Endodermal cell (in vitro differentiated cells): Measurements from ENCODE around the gene BPHL. TPM values are rescaled to one million over a fixed set of nuclear protein-coding genes. Genes with fewer than 3 reads are reported as not detected.

ENCODE experiments used
- DNase-seq: peaks from one replicate; pipeline ENCODE4 v3.0.0-alpha.2; 2017
- H3K27ac ChIP-seq: 2 replicates; pipeline ENCODE4 v1.5.1; 2013; ENCODE audit warnings: mild to moderate bottlenecking, low read depth, low read length, moderate library complexity
- H3K27me3 ChIP-seq: 2 replicates; pipeline ENCODE4 v1.6.1; 2013; ENCODE audit warnings: mild to moderate bottlenecking, low read length, moderate library complexity; ENCODE audit not compliant: insufficient read depth, control insufficient read depth, poor library complexity, severe bottlenecking
- H3K36me3 ChIP-seq: 2 replicates; pipeline ENCODE4 v1.7.0; 2013; ENCODE audit warnings: mild to moderate bottlenecking, low read length, moderate library complexity; ENCODE audit not compliant: control insufficient read depth, insufficient read depth
- H3K4me1 ChIP-seq: one replicate; pipeline ENCODE4 v1.7.0; 2013; ENCODE audit warnings: low read length; ENCODE audit not compliant: control insufficient read depth, insufficient read depth
- H3K4me3 ChIP-seq: 2 replicates; pipeline ENCODE4 v1.5.1; 2013; ENCODE audit warnings: mild to moderate bottlenecking, low read length, moderate library complexity
- H3K9ac ChIP-seq: 2 replicates; pipeline ENCODE4 v1.6.1; 2013; ENCODE audit warnings: mild to moderate bottlenecking, low read length, moderate library complexity; ENCODE audit not compliant: poor library complexity, severe bottlenecking; ENCODE audit errors: extremely low read depth
- H3K9me3 ChIP-seq: 2 replicates; pipeline ENCODE4 v1.6.1; 2013; ENCODE audit warnings: mild to moderate bottlenecking, low read length, moderate library complexity; ENCODE audit not compliant: control insufficient read depth
- H3K27ac Mint-ChIP-seq: 2 replicates; pipeline ENCODE4 v1.8.0; 2020; ENCODE audit warnings: mixed read lengths
- H3K27me3 Mint-ChIP-seq: 2 replicates; pipeline ENCODE4 v1.8.0; 2021; ENCODE audit warnings: mild to moderate bottlenecking, mixed read lengths; ENCODE audit not compliant: insufficient read depth
- H3K36me3 Mint-ChIP-seq: 2 replicates; pipeline ENCODE4 v1.8.0; 2020; ENCODE audit warnings: low read depth, mixed read lengths
- H3K4me1 Mint-ChIP-seq: 2 replicates; pipeline ENCODE4 v1.8.0; 2020; ENCODE audit warnings: mixed read lengths
- H3K4me3 Mint-ChIP-seq: 2 replicates; pipeline ENCODE4 v1.8.0; 2020; ENCODE audit warnings: mild to moderate bottlenecking, moderate library complexity, mixed read lengths
- H3K9me3 Mint-ChIP-seq: 2 replicates; pipeline ENCODE4 v1.8.0; 2020; ENCODE audit warnings: mild to moderate bottlenecking, mixed read lengths
- CTCF ChIP-seq: fragments of 200-600 bp; sonication (generic); conservative IDR thresholded peaks from 2 replicates; pipeline ENCODE4 v1.5.0; 2021; ENCODE audit warnings: antibody characterized with exemption, mild to moderate bottlenecking
- WGBS, 2 experiments: methylation state at CpG; one replicate each; pipeline versions ENCODE4 v1.1.5 to v1.1.7; 2013; ENCODE audit warnings: missing lambda C conversion rate in 2 of 2, mixed read lengths in 1 of 2; ENCODE audit not compliant: insufficient coverage in 1 of 2, insufficient read length in 1 of 2; 5-methylcytosine and 5-hydroxymethylcytosine counted together
- total RNA-seq, 2 donors: library from RNA; stranded (reverse); fragmentation: NEBNext Ultra II Directional in 1 of 2; extraction: Animal tissue kit (Norgen Biotek cat#: 25700) in 1 of 2; gene quantifications; 2 replicates in 1 of 2; 3 replicates in 1 of 2; pipeline ENCODE4 v1.2.1, GENCODE V29; 2021

BPHL gene
- total RNA-seq, 2 donors from 2014 or later = 42.8 to 42.9 TPM

DNA sequence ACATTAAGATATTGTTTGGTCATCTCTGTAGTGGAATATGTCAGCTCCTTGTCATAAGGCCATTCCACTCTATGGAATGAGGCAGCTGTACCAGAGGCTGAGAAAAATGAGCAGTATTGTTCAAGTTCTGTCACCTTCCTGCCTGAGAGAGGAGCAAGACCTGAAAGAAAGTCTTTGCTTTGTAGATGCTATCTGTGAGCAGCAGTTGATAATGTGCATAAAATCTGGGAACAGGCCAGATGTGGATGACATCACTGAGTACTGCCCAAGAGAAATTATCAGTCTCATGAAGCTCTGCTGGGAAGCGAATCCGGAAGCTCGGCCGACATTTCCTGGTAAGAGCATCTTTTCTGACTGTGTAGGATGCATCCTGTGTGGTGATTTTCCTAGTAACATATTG is 33.4 kb upstream of the BPHL start:
- Histone ChIP-seq H3K27ac (no peak overlapping the region), H3K36me3 (peaks cover 95% of the 10 kb centered on the region), H3K4me1 (no peaks in the 10 kb centered on the region), H3K9ac (no peak overlapping the region), H3K9me3 (peaks cover 69% of the 10 kb centered on the region), H3K4me3 (no peak overlapping the region), H3K27me3 (no peaks in the 10 kb centered on the region)
- no peak for DNase-seq
- Mint-ChIP-seq H3K9me3 (peaks cover 53% of the 10 kb centered on the region), H3K4me1 (no peaks in the 10 kb centered on the region), H3K27me3 (no peaks in the 10 kb centered on the region), H3K36me3 (peaks cover 96% of the 10 kb centered on the region), H3K27ac (no peak overlapping the region), H3K4me3 (no peak overlapping the region)
- no peak for TF ChIP-seq CTCF
- WGBS, 2 experiments = 96 to 99% methylated on average over 4 of the region's 4 CpGs

DNA sequence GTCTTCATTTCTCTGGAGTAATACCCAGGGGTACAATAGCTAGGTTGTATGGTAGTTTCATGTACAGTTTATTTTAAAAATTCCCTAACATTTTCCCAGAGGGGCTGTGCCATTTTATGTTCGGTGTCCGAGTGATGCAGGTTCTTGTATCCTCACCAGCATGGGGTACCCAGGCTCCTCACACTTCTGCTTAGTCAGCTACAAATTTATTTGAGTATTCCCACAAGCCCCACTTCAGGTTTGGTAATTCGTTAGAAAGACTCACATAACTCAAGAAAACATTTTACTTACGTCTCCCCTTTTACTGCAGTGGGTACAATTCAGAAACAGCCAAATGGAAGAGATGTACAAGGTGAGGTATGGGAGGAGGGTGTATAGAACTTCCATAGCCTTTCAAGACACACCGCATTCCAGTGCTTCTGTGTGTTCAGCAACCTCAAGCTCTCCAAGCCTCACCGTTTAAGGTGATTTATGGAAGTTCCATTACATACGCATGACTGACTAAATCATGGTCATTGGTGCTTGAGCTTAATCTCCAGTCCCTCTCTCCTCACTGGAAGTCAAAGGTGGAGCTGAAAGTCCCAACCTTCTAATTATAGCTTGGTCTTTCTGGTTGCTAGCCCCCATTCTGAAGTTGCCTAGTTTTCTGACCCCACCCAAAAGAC is 32.1 kb upstream of the BPHL start:
- Mint-ChIP-seq H3K27ac (no peak overlapping the region), H3K4me3 (no peak overlapping the region), H3K27me3 (no peaks in the 10 kb centered on the region), H3K9me3 (peaks cover 59% of the 10 kb centered on the region), H3K36me3 (peaks cover 89% of the 10 kb centered on the region), H3K4me1 (no peaks in the 10 kb centered on the region)
- Histone ChIP-seq H3K9me3 (peaks cover 72% of the 10 kb centered on the region), H3K36me3 (peaks cover 88% of the 10 kb centered on the region), H3K4me1 (no peaks in the 10 kb centered on the region), H3K27ac (no peak overlapping the region), H3K4me3 (no peak overlapping the region), H3K9ac (no peak overlapping the region), H3K27me3 (no peaks in the 10 kb centered on the region)
- no peak for DNase-seq
- no peak for TF ChIP-seq CTCF
- WGBS, 2 experiments = 60 to 68% methylated on average over 5 to 7 of the region's 7 CpGs

- no peaks in the 10 kb centered on the region for H3K4me1 Mint-ChIP-seq
- H3K36me3 Mint-ChIP-seq = peaks cover 72% of the 10 kb centered on the region
- Histone ChIP-seq H3K27ac (no peak overlapping the region), H3K4me1 (no peaks in the 10 kb centered on the region), H3K9ac (no peak overlapping the region), H3K9me3 (peaks cover 65% of the 10 kb centered on the region), H3K36me3 (peaks cover 70% of the 10 kb centered on the region), H3K4me3 (no peak overlapping the region), H3K27me3 (no peaks in the 10 kb centered on the region)
- no peak for DNase-seq
- TF ChIP-seq CTCF = no peak
- H3K27ac Mint-ChIP-seq = no peak overlapping the region
- WGBS, 2 experiments = 97 to 100% methylated on average over 2 to 4 of the region's 4 CpGs
- H3K9me3 Mint-ChIP-seq = peaks cover 59% of the 10 kb centered on the region
- no peaks in the 10 kb centered on the region for H3K27me3 Mint-ChIP-seq
- no peak overlapping the region for H3K4me3 Mint-ChIP-seq
Observed at GRCh38 chr6:3088446-3088845, 30.1 kb upstream of the BPHL start.
